Endodermal cell (in vitro differentiated cells): Measurements from ENCODE around the gene DAB1. TPM values are rescaled to one million over a fixed set of nuclear protein-coding genes. Genes with fewer than 3 reads are reported as not detected.

Experiments
- DNase-seq: peaks from one replicate; pipeline ENCODE4 v3.0.0-alpha.2; 2017
- H3K27ac ChIP-seq: 2 replicates; pipeline ENCODE4 v1.5.1; 2013; ENCODE audit warnings: mild to moderate bottlenecking, low read depth, low read length, moderate library complexity
- H3K27me3 ChIP-seq: 2 replicates; pipeline ENCODE4 v1.6.1; 2013; ENCODE audit warnings: mild to moderate bottlenecking, low read length, moderate library complexity; ENCODE audit not compliant: insufficient read depth, control insufficient read depth, poor library complexity, severe bottlenecking
- H3K36me3 ChIP-seq: 2 replicates; pipeline ENCODE4 v1.7.0; 2013; ENCODE audit warnings: mild to moderate bottlenecking, low read length, moderate library complexity; ENCODE audit not compliant: control insufficient read depth, insufficient read depth
- H3K4me1 ChIP-seq: one replicate; pipeline ENCODE4 v1.7.0; 2013; ENCODE audit warnings: low read length; ENCODE audit not compliant: control insufficient read depth, insufficient read depth
- H3K4me3 ChIP-seq: 2 replicates; pipeline ENCODE4 v1.5.1; 2013; ENCODE audit warnings: mild to moderate bottlenecking, low read length, moderate library complexity
- H3K9ac ChIP-seq: 2 replicates; pipeline ENCODE4 v1.6.1; 2013; ENCODE audit warnings: mild to moderate bottlenecking, low read length, moderate library complexity; ENCODE audit not compliant: poor library complexity, severe bottlenecking; ENCODE audit errors: extremely low read depth
- H3K9me3 ChIP-seq: 2 replicates; pipeline ENCODE4 v1.6.1; 2013; ENCODE audit warnings: mild to moderate bottlenecking, low read length, moderate library complexity; ENCODE audit not compliant: control insufficient read depth
- H3K27ac Mint-ChIP-seq: 2 replicates; pipeline ENCODE4 v1.8.0; 2020; ENCODE audit warnings: mixed read lengths
- H3K27me3 Mint-ChIP-seq: 2 replicates; pipeline ENCODE4 v1.8.0; 2021; ENCODE audit warnings: mild to moderate bottlenecking, mixed read lengths; ENCODE audit not compliant: insufficient read depth
- H3K36me3 Mint-ChIP-seq: 2 replicates; pipeline ENCODE4 v1.8.0; 2020; ENCODE audit warnings: low read depth, mixed read lengths
- H3K4me1 Mint-ChIP-seq: 2 replicates; pipeline ENCODE4 v1.8.0; 2020; ENCODE audit warnings: mixed read lengths
- H3K4me3 Mint-ChIP-seq: 2 replicates; pipeline ENCODE4 v1.8.0; 2020; ENCODE audit warnings: mild to moderate bottlenecking, moderate library complexity, mixed read lengths
- H3K9me3 Mint-ChIP-seq: 2 replicates; pipeline ENCODE4 v1.8.0; 2020; ENCODE audit warnings: mild to moderate bottlenecking, mixed read lengths
- CTCF ChIP-seq: fragments of 200-600 bp; sonication (generic); conservative IDR thresholded peaks from 2 replicates; pipeline ENCODE4 v1.5.0; 2021; ENCODE audit warnings: antibody characterized with exemption, mild to moderate bottlenecking
- WGBS, 2 experiments: methylation state at CpG; one replicate each; pipeline versions ENCODE4 v1.1.5 to v1.1.7; 2013; ENCODE audit warnings: missing lambda C conversion rate in 2 of 2, mixed read lengths in 1 of 2; ENCODE audit not compliant: insufficient coverage in 1 of 2, insufficient read length in 1 of 2; 5-methylcytosine and 5-hydroxymethylcytosine counted together
- total RNA-seq, 2 donors: library from RNA; stranded (reverse); fragmentation: NEBNext Ultra II Directional in 1 of 2; extraction: Animal tissue kit (Norgen Biotek cat#: 25700) in 1 of 2; gene quantifications; 2 replicates in 1 of 2; 3 replicates in 1 of 2; pipeline ENCODE4 v1.2.1, GENCODE V29; 2021

The DAB1 gene
- total RNA-seq, 2 donors from 2014 or later: 32.0 to 36.2 TPM

- Histone ChIP-seq H3K4me1 (peaks cover 22% of the 10 kb centered on the region), H3K27me3 (no peaks in the 10 kb centered on the region), H3K9me3 (no peaks in the 10 kb centered on the region), H3K27ac (no peak overlapping the region), H3K36me3 (no peaks in the 10 kb centered on the region), H3K4me3 (no peak overlapping the region), H3K9ac (no peak overlapping the region)
- WGBS, 2 experiments: 94 to 97% methylated on average over 2 to 3 of the region's 3 CpGs
- H3K9me3 Mint-ChIP-seq: peaks cover 2% of the 10 kb centered on the region
- no peak overlapping the region for H3K27ac Mint-ChIP-seq
- H3K36me3 Mint-ChIP-seq: no peaks in the 10 kb centered on the region
- no peak for TF ChIP-seq CTCF
- no peak overlapping the region for H3K4me3 Mint-ChIP-seq
- H3K27me3 Mint-ChIP-seq: no peaks in the 10 kb centered on the region
- no peak for DNase-seq
- H3K4me1 Mint-ChIP-seq: peaks cover 58% of the 10 kb centered on the region
Measured at GRCh38 chr1:57331620-57332019, 92.2 kb downstream of the DAB1 start.

- Histone ChIP-seq H3K27ac (no peak overlapping the region), H3K27me3 (no peaks in the 10 kb centered on the region), H3K36me3 (no peaks in the 10 kb centered on the region), H3K9me3 (no peaks in the 10 kb centered on the region), H3K4me3 (no peak overlapping the region), H3K4me1 (peaks cover 10% of the 10 kb centered on the region), H3K9ac (no peak overlapping the region)
- DNase-seq: no peak
- H3K4me3 Mint-ChIP-seq: no peak overlapping the region
- no peaks in the 10 kb centered on the region for H3K27me3 Mint-ChIP-seq
- WGBS, 2 experiments: 79 to 83% methylated on average over 1 of the region's 1 CpG
- H3K4me1 Mint-ChIP-seq: peaks cover 50% of the 10 kb centered on the region
- H3K9me3 Mint-ChIP-seq: peaks cover 2% of the 10 kb centered on the region
- no peak for TF ChIP-seq CTCF
- no peaks in the 10 kb centered on the region for H3K36me3 Mint-ChIP-seq
- no peak overlapping the region for H3K27ac Mint-ChIP-seq
Measured at GRCh38 chr1:57329937-57330336, 93.9 kb downstream of the DAB1 start.

GRCh38 chr1:57329001-57329527 is 94.8 kb downstream of the DAB1 start:
- Mint-ChIP-seq H3K27ac (no peak overlapping the region), H3K36me3 (no peaks in the 10 kb centered on the region), H3K4me1 (peaks cover 56% of the 10 kb centered on the region), H3K4me3 (peak overlapping the region; percentile 8), H3K9me3 (peaks cover 2% of the 10 kb centered on the region), H3K27me3 (no peaks in the 10 kb centered on the region)
- Histone ChIP-seq H3K27me3 (no peaks in the 10 kb centered on the region), H3K9ac (no peak overlapping the region), H3K27ac (no peak overlapping the region), H3K4me3 (no peak overlapping the region), H3K4me1 (peaks cover 10% of the 10 kb centered on the region), H3K36me3 (no peaks in the 10 kb centered on the region), H3K9me3 (no peaks in the 10 kb centered on the region)
- DNase-seq: no peak
- WGBS, 2 experiments: 82 to 88% methylated on average over 3 to 6 of the region's 6 CpGs
- TF ChIP-seq CTCF: no peak
